ENCODE data around the gene SSU72. TPM values are rescaled to one million over a fixed set of nuclear protein-coding genes. Genes with fewer than 3 reads are reported as not detected.

The SSU72 gene
- total and polyA plus RNA-seq, 2 donors (not counting 3 experiments of a cell fraction or from before 2014, with no cell fraction given) = 85.9 to 129 TPM

GRCh38 chr1:1615256-1616044 is 40.8 kb upstream of the SSU72 start, which contains the start of gene MIB2:
Gene MIB2, plus strand, starts transcription at chr1:1615500. Its CDS starts 7,953 bp downstream, at chr1:1623453.
- Histone ChIP-seq H3K9me1 (replicated peaks; ENCODE audit: control insufficient read depth, extremely low read depth, insufficient read depth, low read length) (no peaks in the 10 kb centered on the region), H3K36me3 (ENCODE audit: control insufficient read depth in 2 of 2, extremely low read depth in 1 of 2, insufficient read depth in 2 of 2, low read length in 2 of 2) (peaks cover 0 to 2% of the 10 kb centered on the region in 2 experiments), H3K27me3 (ENCODE audit: control insufficient read depth in 2 of 2, insufficient read depth in 2 of 2, low read length in 2 of 2) (no peaks in the 10 kb centered on the region), H4K20me1 (replicated peaks; ENCODE audit: control insufficient read depth, extremely low read depth, insufficient read depth, low read length) (no peaks in the 10 kb centered on the region), H3K79me2 (ENCODE audit: control insufficient read depth, insufficient read depth, low read length) (peaks cover 3% of the 10 kb centered on the region), H3K9ac (replicated peaks; ENCODE audit: extremely low read depth, insufficient read depth, low read length) (peak within 1 kb of the TSS; percentile 100), H3K27ac (ENCODE audit: insufficient read depth, low read depth, low read length) (peak within 1 kb of the TSS; percentile 99), H3K4me3 (replicated peaks in 1 of 3; ENCODE audit: insufficient read depth in 1 of 3, low read depth in 1 of 3, low read length in 3 of 3) (peak within 1 kb of the TSS; percentile 68 to 99 (median 74)), H3K4me2 (ENCODE audit: insufficient read depth, low read length) (peak within 1 kb of the TSS; percentile 75), H3K4me1 (ENCODE audit: control insufficient read depth, extremely low read depth, insufficient read depth, low read length) (peaks cover 16% of the 10 kb centered on the region), H2AFZ (ENCODE audit: low read depth, low read length) (peak within 1 kb of the TSS; percentile 90), H3K9me3 (replicated peaks; ENCODE audit: control insufficient read depth, insufficient read depth, low read length) (no peaks in the 10 kb centered on the region)
- CTCF ChIA-PET = interaction anchor here (1.1 to 1.8 kb wide), 3 partner anchors 10 to 110 kb away, joined by 4 to 6 read pairs (median 4); no protein-coding TSS in a partner anchor
- POLR2A ChIA-PET = interaction anchor here (0.6 kb wide), 1 partner anchor 342 kb away, joined by 5 read pairs; the partner anchor contains the start of gene UBE2J2
- intact Hi-C loops (cut with micrococcal nuclease) (loop anchor here (1.0 to 5.0 kb wide), 2 partner anchors 41 to 103 kb away; partner anchors contain the start of genes ATAD3A and SSU72), dilution Hi-C loops (cut with MboI; ENCODE audit: extremely low pct_ligation_motif_present, low sequenced_read_pairs) (no loop called here)
- BruUV-seq (replicated peaks) = no TSS peak
- TF ChIP-seq POLR2A (IDR thresholded peaks at IDR 0.05; ENCODE audit: low read depth, low read length) (peak; percentile 75), POLR2AphosphoS5 (IDR thresholded peaks at IDR 0.05; ENCODE audit: insufficient read depth, low read depth, low read length) (peak; percentile 80), MYC (IDR thresholded peaks at IDR 0.05; ENCODE audit: low read depth, low read length) (no peak), EZH2 (IDR thresholded peaks at IDR 0.05; ENCODE audit: borderline replicate concordance, low read depth, low read length, severe bottlenecking) (no peak), GATA2 (IDR thresholded peaks at IDR 0.05; ENCODE audit: insufficient read depth, insufficient read length, low read depth, low read length) (no peak), FOS (IDR thresholded peaks at IDR 0.05; ENCODE audit: borderline replicate concordance, insufficient read depth, low read length) (no peak), JUN (IDR thresholded peaks at IDR 0.05; ENCODE audit: borderline replicate concordance, insufficient read depth, insufficient read length, low read depth) (no peak)
- TF ChIP-seq, protein P1, sequence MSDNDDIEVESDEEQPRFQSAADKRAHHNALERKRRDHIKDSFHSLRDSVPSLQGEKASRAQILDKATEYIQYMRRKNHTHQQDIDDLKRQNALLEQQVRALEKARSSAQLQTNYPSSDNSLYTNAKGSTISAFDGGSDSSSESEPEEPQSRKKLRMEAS (IDR thresholded peaks at IDR 0.05; ENCODE audit: insufficient read depth, insufficient read length) = peak; percentile 51
- TF ChIP-seq, protein P2, sequence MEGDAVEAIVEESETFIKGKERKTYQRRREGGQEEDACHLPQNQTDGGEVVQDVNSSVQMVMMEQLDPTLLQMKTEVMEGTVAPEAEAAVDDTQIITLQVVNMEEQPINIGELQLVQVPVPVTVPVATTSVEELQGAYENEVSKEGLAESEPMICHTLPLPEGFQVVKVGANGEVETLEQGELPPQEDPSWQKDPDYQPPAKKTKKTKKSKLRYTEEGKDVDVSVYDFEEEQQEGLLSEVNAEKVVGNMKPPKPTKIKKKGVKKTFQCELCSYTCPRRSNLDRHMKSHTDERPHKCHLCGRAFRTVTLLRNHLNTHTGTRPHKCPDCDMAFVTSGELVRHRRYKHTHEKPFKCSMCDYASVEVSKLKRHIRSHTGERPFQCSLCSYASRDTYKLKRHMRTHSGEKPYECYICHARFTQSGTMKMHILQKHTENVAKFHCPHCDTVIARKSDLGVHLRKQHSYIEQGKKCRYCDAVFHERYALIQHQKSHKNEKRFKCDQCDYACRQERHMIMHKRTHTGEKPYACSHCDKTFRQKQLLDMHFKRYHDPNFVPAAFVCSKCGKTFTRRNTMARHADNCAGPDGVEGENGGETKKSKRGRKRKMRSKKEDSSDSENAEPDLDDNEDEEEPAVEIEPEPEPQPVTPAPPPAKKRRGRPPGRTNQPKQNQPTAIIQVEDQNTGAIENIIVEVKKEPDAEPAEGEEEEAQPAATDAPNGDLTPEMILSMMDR (IDR thresholded peaks at IDR 0.05; ENCODE audit: extremely low read depth in 1 of 2, insufficient read depth in 1 of 2, low read depth in 1 of 2, low read length in 2 of 2) = no peak
- FAIRE-seq (peak; percentile 93), DNase-seq (ENCODE audit: low read depth, low spot score) (peak; percentile 95)
